ENCODE measurements around the gene GXYLT2. TPM values are rescaled to one million over a fixed set of nuclear protein-coding genes. Genes with fewer than 3 reads are reported as not detected.

GXYLT2 gene
- total and polyA plus RNA-seq, 2 of the 13 experiments (the other 11 are each of a cell fraction or from before 2014, with no cell fraction given) = 4.3 to 6.9 TPM

DNA sequence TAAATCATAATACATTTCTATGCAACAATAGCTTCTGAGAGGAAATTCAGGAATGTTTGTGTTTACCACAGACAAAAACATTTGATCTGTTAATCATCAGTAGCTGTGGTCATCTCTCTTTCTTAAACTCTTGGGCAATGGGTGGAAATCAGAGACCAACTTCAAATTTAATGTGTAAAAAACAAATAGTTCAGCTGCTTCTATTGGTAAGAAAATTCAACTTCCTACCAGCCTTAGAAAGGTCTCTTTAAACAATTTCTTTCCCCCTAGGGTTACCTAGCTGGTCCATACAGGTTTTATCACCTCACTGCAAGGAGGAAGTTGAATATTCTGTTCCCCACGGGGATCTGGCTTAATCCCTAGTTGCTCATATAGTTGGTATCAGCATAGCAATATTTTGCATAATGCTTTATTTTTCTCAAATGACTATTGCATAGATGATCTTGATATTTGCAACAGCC is 88.5 kb downstream of the GXYLT2 start:
- Histone ChIP-seq H2AFZ (ENCODE audit: low read length) (no peak overlapping the region), H3K36me3 (replicated peaks in 1 of 2; ENCODE audit: control insufficient read depth in 1 of 2, insufficient read depth in 2 of 2, low read length in 2 of 2) (no peaks in the 10 kb centered on the region), H3K4me3 (replicated peaks in 1 of 3; ENCODE audit: insufficient read depth in 1 of 3, low read depth in 2 of 3, low read length in 3 of 3) (no peak overlapping the region), H3K4me2 (ENCODE audit: low read depth, low read length) (no peak overlapping the region), H3K9ac (ENCODE audit: insufficient read depth, low read depth, low read length) (no peak overlapping the region), H3K79me2 (ENCODE audit: insufficient read depth, low read length) (no peaks in the 10 kb centered on the region), H3K27ac (ENCODE audit: extremely low read length, insufficient read depth, low read length) (no peak overlapping the region), H3K4me1 (ENCODE audit: insufficient read depth, low read length) (peaks cover 28% of the 10 kb centered on the region), H4K20me1 (ENCODE audit: insufficient read depth, low read length) (no peaks in the 10 kb centered on the region), H3K9me3 (ENCODE audit: low read length) (no peaks in the 10 kb centered on the region), H3K27me3 (ENCODE audit: control insufficient read depth in 1 of 2, insufficient read depth in 2 of 2, low read length in 2 of 2) (no peaks in the 10 kb centered on the region)
- in situ Hi-C loops (cut with HindIII; ENCODE audit: extremely low pct_ligation_motif_present, low pct_unique_long_range_greater_than_20kb) (no loop called here), intact Hi-C loops (cut with micrococcal nuclease; ENCODE audit: unreplicated experiment) (no loop called here)
- ATAC-seq = no peak
- no TSS peak for BruUV-seq (replicated peaks)
- ChIA-PET POLR2A (interaction anchor here (1.4 kb wide), 1 partner anchor 21 kb away, joined by 6 read pairs; the partner anchor contains the start of gene PPP4R2), CTCF (ENCODE audit: low intra/inter-chr PET ratio, low total read pairs) (no interaction called here)
- DNase-seq (ENCODE audit: low spot score) = no peak
- TF ChIP-seq, protein P1, sequence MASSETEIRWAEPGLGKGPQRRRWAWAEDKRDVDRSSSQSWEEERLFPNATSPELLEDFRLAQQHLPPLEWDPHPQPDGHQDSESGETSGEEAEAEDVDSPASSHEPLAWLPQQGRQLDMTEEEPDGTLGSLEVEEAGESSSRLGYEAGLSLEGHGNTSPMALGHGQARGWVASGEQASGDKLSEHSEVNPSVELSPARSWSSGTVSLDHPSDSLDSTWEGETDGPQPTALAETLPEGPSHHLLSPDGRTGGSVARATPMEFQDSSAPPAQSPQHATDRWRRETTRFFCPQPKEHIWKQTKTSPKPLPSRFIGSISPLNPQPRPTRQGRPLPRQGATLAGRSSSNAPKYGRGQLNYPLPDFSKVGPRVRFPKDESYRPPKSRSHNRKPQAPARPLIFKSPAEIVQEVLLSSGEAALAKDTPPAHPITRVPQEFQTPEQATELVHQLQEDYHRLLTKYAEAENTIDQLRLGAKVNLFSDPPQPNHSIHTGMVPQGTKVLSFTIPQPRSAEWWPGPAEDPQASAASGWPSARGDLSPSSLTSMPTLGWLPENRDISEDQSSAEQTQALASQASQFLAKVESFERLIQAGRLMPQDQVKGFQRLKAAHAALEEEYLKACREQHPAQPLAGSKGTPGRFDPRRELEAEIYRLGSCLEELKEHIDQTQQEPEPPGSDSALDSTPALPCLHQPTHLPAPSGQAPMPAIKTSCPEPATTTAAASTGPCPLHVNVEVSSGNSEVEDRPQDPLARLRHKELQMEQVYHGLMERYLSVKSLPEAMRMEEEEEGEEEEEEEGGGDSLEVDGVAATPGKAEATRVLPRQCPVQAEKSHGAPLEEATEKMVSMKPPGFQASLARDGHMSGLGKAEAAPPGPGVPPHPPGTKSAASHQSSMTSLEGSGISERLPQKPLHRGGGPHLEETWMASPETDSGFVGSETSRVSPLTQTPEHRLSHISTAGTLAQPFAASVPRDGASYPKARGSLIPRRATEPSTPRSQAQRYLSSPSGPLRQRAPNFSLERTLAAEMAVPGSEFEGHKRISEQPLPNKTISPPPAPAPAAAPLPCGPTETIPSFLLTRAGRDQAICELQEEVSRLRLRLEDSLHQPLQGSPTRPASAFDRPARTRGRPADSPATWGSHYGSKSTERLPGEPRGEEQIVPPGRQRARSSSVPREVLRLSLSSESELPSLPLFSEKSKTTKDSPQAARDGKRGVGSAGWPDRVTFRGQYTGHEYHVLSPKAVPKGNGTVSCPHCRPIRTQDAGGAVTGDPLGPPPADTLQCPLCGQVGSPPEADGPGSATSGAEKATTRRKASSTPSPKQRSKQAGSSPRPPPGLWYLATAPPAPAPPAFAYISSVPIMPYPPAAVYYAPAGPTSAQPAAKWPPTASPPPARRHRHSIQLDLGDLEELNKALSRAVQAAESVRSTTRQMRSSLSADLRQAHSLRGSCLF (CRISPR knock-in tag; IDR thresholded peaks at IDR 0.05; ENCODE audit: borderline replicate concordance) = no peak
- TF ChIP-seq, protein P2, sequence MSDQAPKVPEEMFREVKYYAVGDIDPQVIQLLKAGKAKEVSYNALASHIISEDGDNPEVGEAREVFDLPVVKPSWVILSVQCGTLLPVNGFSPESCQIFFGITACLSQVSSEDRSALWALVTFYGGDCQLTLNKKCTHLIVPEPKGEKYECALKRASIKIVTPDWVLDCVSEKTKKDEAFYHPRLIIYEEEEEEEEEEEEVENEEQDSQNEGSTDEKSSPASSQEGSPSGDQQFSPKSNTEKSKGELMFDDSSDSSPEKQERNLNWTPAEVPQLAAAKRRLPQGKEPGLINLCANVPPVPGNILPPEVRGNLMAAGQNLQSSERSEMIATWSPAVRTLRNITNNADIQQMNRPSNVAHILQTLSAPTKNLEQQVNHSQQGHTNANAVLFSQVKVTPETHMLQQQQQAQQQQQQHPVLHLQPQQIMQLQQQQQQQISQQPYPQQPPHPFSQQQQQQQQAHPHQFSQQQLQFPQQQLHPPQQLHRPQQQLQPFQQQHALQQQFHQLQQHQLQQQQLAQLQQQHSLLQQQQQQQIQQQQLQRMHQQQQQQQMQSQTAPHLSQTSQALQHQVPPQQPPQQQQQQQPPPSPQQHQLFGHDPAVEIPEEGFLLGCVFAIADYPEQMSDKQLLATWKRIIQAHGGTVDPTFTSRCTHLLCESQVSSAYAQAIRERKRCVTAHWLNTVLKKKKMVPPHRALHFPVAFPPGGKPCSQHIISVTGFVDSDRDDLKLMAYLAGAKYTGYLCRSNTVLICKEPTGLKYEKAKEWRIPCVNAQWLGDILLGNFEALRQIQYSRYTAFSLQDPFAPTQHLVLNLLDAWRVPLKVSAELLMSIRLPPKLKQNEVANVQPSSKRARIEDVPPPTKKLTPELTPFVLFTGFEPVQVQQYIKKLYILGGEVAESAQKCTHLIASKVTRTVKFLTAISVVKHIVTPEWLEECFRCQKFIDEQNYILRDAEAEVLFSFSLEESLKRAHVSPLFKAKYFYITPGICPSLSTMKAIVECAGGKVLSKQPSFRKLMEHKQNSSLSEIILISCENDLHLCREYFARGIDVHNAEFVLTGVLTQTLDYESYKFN (CRISPR knock-in tag; conservative IDR thresholded peaks at IDR 0.05) = no peak
- TF ChIP-seq ZNF296 (CRISPR knock-in tag; conservative IDR thresholded peaks at IDR 0.05) (no peak), JUN (CRISPR knock-in tag; IDR thresholded peaks at IDR 0.05) (no peak), CC2D1A (CRISPR knock-in tag; IDR thresholded peaks at IDR 0.05) (no peak), ZSCAN29 (CRISPR knock-in tag; conservative IDR thresholded peaks at IDR 0.05) (no peak)
- 85% methylated on average over 1 of the region's 1 CpG for WGBS (ENCODE audit: low lambda C conversion rate)
- no peak for FAIRE-seq

Data from HepG2 (cell line).